IMR-90 (cell line): Measurements from ENCODE around the gene SCYL3. TPM values are rescaled to one million over a fixed set of nuclear protein-coding genes. Genes with fewer than 3 reads are reported as not detected.

ENCODE experiments used
- ATAC-seq: fragments of 200-7000 bp; cut with Tn5 transposase; 2 replicates; pipeline ENCODE4 v1.9.1; 2020; ENCODE audit warnings: low read depth, mild to moderate bottlenecking, moderate library complexity
- BruUV-seq: library from RNA; stranded (reverse); fragments of 400-500 nt; replicated peaks from 2 replicates; lab custom pipeline; 2021; lab: Mats Ljungman, UMichigan
- CTCF ChIA-PET: fragments of 300-600 bp; formaldehyde crosslinking; extraction: SDS; loops from one replicate; lab custom pipeline; 2021; ENCODE audit warnings: antibody characterized with exemption; lab: Yijun Ruan, JAX
- POLR2A ChIA-PET: fragments of 300-600 bp; sonication (Branson Sonifier 250); formaldehyde crosslinking; loops from one replicate; lab custom pipeline; 2022; ENCODE audit warnings: antibody characterized with exemption; ENCODE audit not compliant: unreplicated experiment; lab: Charles Lee
- DNase-seq: peaks from one replicate; pipeline ENCODE4 v3.0.0; 2013
- H2AFZ ChIP-seq: replicated peaks from 2 replicates; pipeline ENCODE3; 2013; ENCODE audit warnings: low read length, mild to moderate bottlenecking; ENCODE audit not compliant: poor library complexity
- H2AK5ac ChIP-seq: 2 replicates; pipeline ENCODE4 v1.6.1; 2013; ENCODE audit warnings: low read depth, low read length, inconsistent platforms
- H2AK9ac ChIP-seq: replicated peaks from 2 replicates; pipeline ENCODE3; 2013; ENCODE audit warnings: mild to moderate bottlenecking, low read depth, low read length, moderate library complexity; ENCODE audit not compliant: poor library complexity
- H2BK120ac ChIP-seq: 2 replicates; pipeline ENCODE4 v1.6.1; 2013; ENCODE audit warnings: low read depth, low read length, inconsistent platforms
- H2BK15ac ChIP-seq: 3 replicates; pipeline ENCODE4 v1.6.1; 2013; ENCODE audit warnings: low read depth, low read length, inconsistent platforms
- H2BK20ac ChIP-seq: 2 replicates; pipeline ENCODE4 v1.6.1; 2013; ENCODE audit warnings: low read depth, mild to moderate bottlenecking, inconsistent platforms, low read length, moderate library complexity
- H2BK5ac ChIP-seq: 2 replicates; pipeline ENCODE4 v1.6.1; 2013; ENCODE audit warnings: mild to moderate bottlenecking, low read depth, low read length, inconsistent platforms; ENCODE audit not compliant: poor library complexity, severe bottlenecking
- H3K14ac ChIP-seq: replicated peaks from 2 replicates; pipeline ENCODE4 v1.6.1; 2013; ENCODE audit warnings: low read depth, low read length, inconsistent platforms
- H3K18ac ChIP-seq: 2 replicates; pipeline ENCODE4 v1.6.1; 2013; ENCODE audit warnings: low read depth, low read length, control low read depth
- H3K23ac ChIP-seq: 2 replicates; pipeline ENCODE4 v1.6.1; 2013; ENCODE audit warnings: low read depth, low read length, inconsistent platforms
- H3K27ac ChIP-seq: 2 replicates; pipeline ENCODE4 v1.5.1; 2013; ENCODE audit warnings: mild to moderate bottlenecking, control low read depth, low read length; ENCODE audit not compliant: insufficient read depth
- H3K27me3 ChIP-seq: 2 replicates; pipeline ENCODE4 v1.6.1; 2013; ENCODE audit warnings: low read length; ENCODE audit not compliant: control insufficient read depth, insufficient read depth
- H3K36me3 ChIP-seq: 2 replicates; pipeline ENCODE4 v1.6.1; 2013; ENCODE audit warnings: low read length, mixed read lengths; ENCODE audit not compliant: control insufficient read depth, insufficient read depth
- H3K4ac ChIP-seq: 2 replicates; pipeline ENCODE4 v1.6.1; 2013; ENCODE audit warnings: low read depth, low read length, inconsistent platforms
- H3K4me1 ChIP-seq: 2 replicates; pipeline ENCODE4 v1.6.1; 2013; ENCODE audit warnings: low read length, mixed read lengths; ENCODE audit not compliant: control insufficient read depth, insufficient read depth
- H3K4me2 ChIP-seq: 2 replicates; pipeline ENCODE4 v1.6.1; 2013; ENCODE audit warnings: low read depth, mild to moderate bottlenecking, control low read depth, low read length, moderate library complexity
- H3K4me3 ChIP-seq: 2 replicates; pipeline ENCODE4 v1.5.1; 2013; ENCODE audit warnings: low read depth, mild to moderate bottlenecking, control low read depth, low read length, moderate library complexity; ENCODE audit not compliant: insufficient read depth
- H3K56ac ChIP-seq: 2 replicates; pipeline ENCODE4 v1.6.1; 2013; ENCODE audit warnings: low read length, inconsistent platforms; ENCODE audit not compliant: insufficient read depth; ENCODE audit errors: extremely low read depth
- H3K79me1 ChIP-seq, 2 experiments: 2 replicates each; pipeline ENCODE4 v1.6.1; 2013; ENCODE audit warnings: low read length in 2 of 2, inconsistent platforms in 1 of 2, low read depth in 1 of 2
- H3K9ac ChIP-seq: 2 replicates; pipeline ENCODE4 v1.6.1; 2013; ENCODE audit warnings: low read depth, low read length, control low read depth
- H3K9me1 ChIP-seq: 2 replicates; pipeline ENCODE4 v1.6.1; 2013; ENCODE audit warnings: low read length, inconsistent platforms; ENCODE audit not compliant: insufficient read depth
- H3K9me3 ChIP-seq: 2 replicates; pipeline ENCODE4 v1.6.1; 2013; ENCODE audit warnings: low read length; ENCODE audit not compliant: control insufficient read depth, insufficient read depth
- H4K20me1 ChIP-seq: 2 replicates; pipeline ENCODE4 v1.6.1; 2013; ENCODE audit warnings: low read length, inconsistent platforms; ENCODE audit not compliant: insufficient read depth
- H4K5ac ChIP-seq: 2 replicates; pipeline ENCODE4 v1.6.1; 2013; ENCODE audit warnings: mild to moderate bottlenecking, low read depth, low read length, control low read depth
- H4K8ac ChIP-seq, 2 experiments: 2 replicates each; pipeline ENCODE4 v1.6.1; 2013; ENCODE audit warnings: low read depth in 2 of 2, low read length in 2 of 2, control low read depth in 1 of 2, inconsistent platforms in 1 of 2
- H4K91ac ChIP-seq: 2 replicates; pipeline ENCODE4 v1.6.1; 2013; ENCODE audit warnings: low read depth, low read length, inconsistent platforms; ENCODE audit not compliant: insufficient read depth
- BHLHE40 ChIP-seq: fragments of 150-350 bp; IDR thresholded peaks from 2 replicates; pipeline ENCODE4 v1.6.1; 2016; ENCODE audit warnings: mild to moderate bottlenecking, low read depth, low read length
- CEBPB ChIP-seq: IDR thresholded peaks from 2 replicates; pipeline ENCODE4 v1.6.1; 2012; ENCODE audit warnings: low read depth, low read length, improper control_type of control experiment
- CHD1 ChIP-seq: IDR thresholded peaks from 2 replicates; pipeline ENCODE4 v1.6.1; 2012; ENCODE audit warnings: low read depth, low read length, improper control_type of control experiment
- CTCF ChIP-seq: conservative IDR thresholded peaks from 2 replicates; pipeline ENCODE4 v1.5.1; 2012; ENCODE audit warnings: mild to moderate bottlenecking, low read depth, low read length, improper control_type of control experiment
- ELK1 ChIP-seq: fragments of 150-350 bp; IDR thresholded peaks from 2 replicates; pipeline ENCODE4 v1.6.1; 2016; ENCODE audit warnings: low read depth, mild to moderate bottlenecking, low read length, moderate library complexity, borderline replicate concordance
- FOS ChIP-seq: fragments of 150-350 bp; IDR thresholded peaks from 2 replicates; pipeline ENCODE4 v1.6.1; 2016; ENCODE audit warnings: low read depth, low read length
- MAFK ChIP-seq: IDR thresholded peaks from 2 replicates; pipeline ENCODE4 v1.6.1; 2012; ENCODE audit warnings: low read depth, low read length, improper control_type of control experiment
- MAZ ChIP-seq: IDR thresholded peaks from 2 replicates; pipeline ENCODE4 v1.6.1; 2012; ENCODE audit warnings: low read depth, mild to moderate bottlenecking, low read length, improper control_type of control experiment, moderate library complexity, borderline replicate concordance
- MXI1 ChIP-seq: IDR thresholded peaks from 2 replicates; pipeline ENCODE4 v1.6.1; 2012; ENCODE audit warnings: low read depth, mild to moderate bottlenecking, low read length, moderate library complexity, borderline replicate concordance
- NFE2L2 ChIP-seq: fragments of 150-350 bp; IDR thresholded peaks from 2 replicates; pipeline ENCODE4 v1.6.1; 2016; ENCODE audit warnings: low read depth, mild to moderate bottlenecking, low read length
- POLR2A ChIP-seq: IDR thresholded peaks from 2 replicates; pipeline ENCODE4 v1.6.1; 2012; ENCODE audit warnings: mild to moderate bottlenecking, low read depth, low read length
- RAD21 ChIP-seq: IDR thresholded peaks from 2 replicates; pipeline ENCODE4 v1.6.1; 2012; ENCODE audit warnings: low read length, improper control_type of control experiment
- RCOR1 ChIP-seq: IDR thresholded peaks from 2 replicates; pipeline ENCODE4 v1.6.1; 2012; ENCODE audit warnings: mild to moderate bottlenecking, low read length, improper control_type of control experiment; ENCODE audit not compliant: insufficient replicate concordance
- RFX5 ChIP-seq: IDR thresholded peaks from 2 replicates; pipeline ENCODE4 v1.8.0; 2012; ENCODE audit warnings: low read depth, mild to moderate bottlenecking, low read length, moderate library complexity
- SMC3 ChIP-seq: fragments of 150-350 bp; IDR thresholded peaks from 2 replicates; pipeline ENCODE4 v1.6.1; 2016; ENCODE audit warnings: low read depth, mild to moderate bottlenecking, antibody characterized with exemption, low read length, moderate library complexity
- USF2 ChIP-seq: fragments of 150-350 bp; IDR thresholded peaks from 2 replicates; pipeline ENCODE4 v1.6.1; 2017; ENCODE audit warnings: mild to moderate bottlenecking, antibody characterized with exemption, low read length, low read depth
- WGBS, 2 experiments: methylation state at CpG; one replicate each; pipeline versions ENCODE4 v1.1.5 to v1.1.7; 2013; ENCODE audit warnings: missing lambda C conversion rate in 2 of 2; ENCODE audit not compliant: insufficient read length in 1 of 2; ENCODE audit errors: extremely low coverage in 2 of 2; 5-methylcytosine and 5-hydroxymethylcytosine counted together
- dilution Hi-C: fragments of 300-500 bp; cut with HindIII; formaldehyde crosslinking; loops from one replicate; pipeline ENCODE4 v1.14.3; 2018; ENCODE audit warnings: low sequenced_read_pairs; ENCODE audit not compliant: unreplicated experiment
- in situ Hi-C: fragments of 300-500 bp; cut with MboI; formaldehyde crosslinking; loops from 3 replicates; pipeline ENCODE4 v1.14.3; 2019; ENCODE audit warnings: low sequenced_read_pairs, inconsistent platforms, mixed read lengths
- intact Hi-C: fragments of 100-400 bp; cut with micrococcal nuclease; formaldehyde crosslinking; loops from 2 replicates; pipeline ENCODE4 v1.10.0; 2022
- polyA plus RNA-seq, 3 experiments: library from polyadenylated mRNA; depleted of rRNA; stranded (reverse); fragments of >200 nt; gene quantifications; 2 replicates each; pipeline ENCODE4 v1.2.3, GENCODE V29; 2012; ENCODE audit warnings: low replicate concordance in 1 of 3
- total RNA-seq: library from RNA; depleted of rRNA; stranded (reverse); fragments of >200 nt; gene quantifications from 2 replicates; pipeline ENCODE4 v1.2.3, GENCODE V29; 2012

SCYL3 gene
- total and polyA plus RNA-seq, 2 of the 4 experiments (the other 2 are of a cell fraction), result 3.9 to 8.4 TPM

- ChIA-PET POLR2A (no interaction called here), CTCF (no interaction called here)
- Histone ChIP-seq H2BK5ac (no peak overlapping the region), H4K20me1 (no peaks in the 10 kb centered on the region), H3K4me1 (no peaks in the 10 kb centered on the region), H4K8ac (no peak overlapping the region), H3K9me3 (no peaks in the 10 kb centered on the region), H3K79me1 (peaks cover 0 to 8% of the 10 kb centered on the region in 2 experiments; a peak in 1 of 4 replicates), H3K27me3 (no peaks in the 10 kb centered on the region), H4K5ac (no peak overlapping the region), H3K4me2 (no peak overlapping the region), H2BK15ac (no peak overlapping the region), H3K18ac (no peak overlapping the region), H2AK5ac (no peak overlapping the region), H3K9me1 (no peaks in the 10 kb centered on the region; the same call in 1 of the 2 replicates), H3K56ac (no peak overlapping the region), H3K4me3 (no peak overlapping the region), H4K91ac (no peak overlapping the region), H3K27ac (no peak overlapping the region), H3K14ac (no peak overlapping the region), H2BK20ac (no peak overlapping the region), H3K23ac (no peak overlapping the region), H2BK120ac (no peak overlapping the region), H2AFZ (no peak overlapping the region), H3K9ac (no peak overlapping the region), H3K4ac (no peak overlapping the region), H2AK9ac (no peak overlapping the region), H3K36me3 (peaks cover 6% of the 10 kb centered on the region)
- ATAC-seq (peak; percentile 54), DNase-seq (peak; percentile 22)
- no CpG with 5 or more reads among the region's 1 CpG for WGBS, 2 experiments
- BruUV-seq, result no TSS peak
- TF ChIP-seq BHLHE40 (no peak), NFE2L2 (no peak), USF2 (no peak), CHD1 (no peak), SMC3 (no peak), MAZ (no peak), RAD21 (no peak), CTCF (no peak), RFX5 (no peak), FOS (no peak), MXI1 (no peak), MAFK (no peak), POLR2A (no peak), RCOR1 (no peak), ELK1 (no peak), CEBPB (no peak)
- dilution Hi-C loops (no loop called here), in situ Hi-C loops (no loop called here), intact Hi-C loops (no loop called here)
Observed at GRCh38 chr1:169844941-169845608, 48.6 kb downstream of the SCYL3 start.
